ENCODE data around the gene NOC2L. TPM values are rescaled to one million over a fixed set of nuclear protein-coding genes. Genes with fewer than 3 reads are reported as not detected.
A peak's percentile ranks its signal among the peaks of the same experiment; 100 is the strongest.
"Not testable (repeated sequence)": the region's sequence is repeated elsewhere in the genome, so short reads cannot be mapped to it uniquely, and the experiment has no call there.

The NOC2L gene
- total RNA-seq, 1 experiment from 2014 or later = 223 TPM

DNA sequence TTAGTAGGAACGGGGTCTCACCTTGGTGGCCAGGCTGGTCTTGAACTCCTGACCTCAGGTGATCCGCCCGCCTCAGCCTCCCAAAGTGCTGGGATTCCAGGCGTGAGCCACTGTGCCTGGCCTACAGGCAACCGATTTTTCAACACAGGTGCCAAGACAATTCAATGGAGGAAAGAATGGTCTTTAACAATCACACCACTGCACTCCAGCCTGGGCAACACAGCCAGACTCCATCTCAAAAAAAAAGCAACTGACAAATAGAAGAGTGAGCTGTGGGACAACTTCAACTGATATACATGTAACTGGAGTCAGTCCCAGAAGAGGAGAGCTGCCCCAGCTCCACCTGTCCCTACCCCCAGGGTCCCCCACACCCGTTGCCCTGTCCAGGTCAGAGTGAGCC lies 35.5 kb upstream of the NOC2L start:
- DNase-seq (ENCODE audit: low spot score) = not testable (repeated sequence)

DNA sequence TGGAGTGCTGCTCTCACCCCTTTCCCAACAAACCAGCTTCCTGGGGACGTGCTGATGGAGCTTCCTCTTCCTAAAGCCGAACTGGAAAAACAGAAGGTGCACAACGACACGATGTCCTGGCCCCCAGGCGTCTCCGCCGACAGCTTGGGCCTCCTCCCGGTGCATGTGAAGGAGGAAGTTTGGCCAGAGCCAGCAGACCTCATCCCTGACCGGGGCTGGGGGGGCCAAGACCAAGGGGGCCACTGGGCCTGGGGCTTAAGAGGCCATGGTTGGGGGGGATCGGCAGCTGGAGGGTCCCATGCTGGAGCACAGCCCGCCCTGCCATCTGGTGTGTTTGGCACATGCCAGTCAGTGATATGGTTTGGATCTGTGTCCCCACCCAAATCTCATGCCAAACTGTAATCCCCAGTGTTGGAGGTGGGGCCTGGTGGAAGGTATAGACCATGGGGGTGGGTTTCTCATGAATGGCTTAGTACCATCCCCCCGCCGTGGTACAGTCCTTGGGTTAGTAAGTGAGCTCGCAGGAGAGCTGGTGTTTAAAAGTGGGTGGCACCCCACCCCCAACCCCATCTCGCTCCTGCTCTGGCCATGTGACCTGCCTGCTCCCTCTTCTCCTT lies 34.4 kb upstream of the NOC2L start:
- no peak for DNase-seq (ENCODE audit: low spot score)

DNA sequence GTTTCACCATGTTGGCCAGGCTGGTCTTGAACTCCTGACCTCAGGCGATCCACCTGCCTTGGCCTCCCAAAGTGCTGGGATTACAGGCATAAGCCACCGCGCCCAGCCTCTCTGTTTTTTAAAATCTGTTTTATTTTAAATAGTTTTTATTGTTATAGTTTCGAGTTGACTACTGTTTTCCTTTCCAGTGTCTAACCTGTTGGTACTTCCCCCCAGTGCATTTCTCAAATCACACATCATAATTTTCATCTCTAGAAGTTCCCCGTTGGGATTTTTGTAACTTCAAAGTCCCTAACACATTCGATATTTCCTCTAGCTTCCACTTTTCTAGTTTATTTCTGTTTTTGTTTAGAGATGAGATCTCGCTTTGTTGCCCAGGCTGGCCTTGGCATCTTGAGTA lies 33.3 kb upstream of the NOC2L start:
- no peak for DNase-seq (ENCODE audit: low spot score)

DNA sequence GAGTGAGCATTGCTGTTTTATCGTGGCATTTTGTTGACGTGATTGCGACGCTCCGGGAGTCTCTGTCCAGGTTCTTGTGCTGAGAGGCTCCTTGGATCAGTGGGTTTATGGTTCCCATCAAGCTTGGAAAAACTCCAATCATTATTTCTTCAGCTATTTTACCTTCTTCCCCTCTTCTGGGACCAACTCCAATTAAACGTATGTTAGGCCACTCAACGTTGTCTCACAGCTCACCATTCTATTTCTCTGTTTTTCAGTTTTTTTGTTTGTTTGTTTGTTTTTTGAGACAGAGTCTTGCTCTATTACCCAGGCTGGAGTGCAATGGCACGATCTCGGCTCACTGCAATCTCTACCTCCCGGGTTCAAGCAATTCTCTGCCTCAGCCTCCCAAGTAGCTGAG lies 32.8 kb upstream of the NOC2L start:
- DNase-seq (ENCODE audit: low spot score) = no peak

DNA sequence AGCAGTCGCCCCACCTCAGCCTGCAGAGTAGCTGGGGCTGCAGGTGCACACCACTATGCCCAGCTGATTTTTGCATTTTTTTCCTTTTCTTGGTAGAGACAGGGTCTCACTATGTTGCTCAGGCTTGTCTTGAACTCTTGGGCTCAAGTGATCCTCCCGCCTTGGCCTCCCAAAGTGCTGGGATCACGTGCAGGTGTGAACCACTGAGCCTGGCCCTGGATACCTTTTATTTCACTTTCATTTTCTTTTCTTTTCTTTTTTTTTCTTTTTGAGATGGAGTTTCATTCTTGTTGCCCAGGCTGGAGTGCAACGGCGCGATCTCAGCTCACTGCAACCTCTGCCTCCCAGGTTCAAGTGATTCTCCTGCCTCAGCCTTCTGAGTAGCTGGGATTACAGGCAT lies 32.2 kb upstream of the NOC2L start:
- DNase-seq (ENCODE audit: low spot score) = not testable (repeated sequence)

DNA sequence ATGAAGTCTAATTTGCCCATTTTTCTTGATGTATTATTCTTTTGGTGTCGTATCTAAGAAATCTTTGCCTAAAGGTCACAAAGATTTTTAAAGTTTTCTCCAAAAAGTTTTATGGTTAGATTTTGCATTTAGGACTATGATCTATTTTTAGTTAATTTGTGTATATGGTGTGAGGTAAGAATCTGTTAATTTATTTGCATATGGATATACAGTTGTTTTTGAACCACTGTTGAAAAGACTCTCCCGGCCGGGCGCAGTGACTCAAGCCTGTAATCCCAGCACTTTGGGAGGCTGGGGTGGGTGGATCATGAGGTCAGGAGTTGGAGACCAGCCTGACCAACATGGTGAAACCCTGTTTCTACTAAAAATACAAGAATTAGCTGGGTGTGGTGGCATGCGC lies 29.0 kb upstream of the NOC2L start:
- DNase-seq (ENCODE audit: low spot score) = not testable (repeated sequence)

DNA sequence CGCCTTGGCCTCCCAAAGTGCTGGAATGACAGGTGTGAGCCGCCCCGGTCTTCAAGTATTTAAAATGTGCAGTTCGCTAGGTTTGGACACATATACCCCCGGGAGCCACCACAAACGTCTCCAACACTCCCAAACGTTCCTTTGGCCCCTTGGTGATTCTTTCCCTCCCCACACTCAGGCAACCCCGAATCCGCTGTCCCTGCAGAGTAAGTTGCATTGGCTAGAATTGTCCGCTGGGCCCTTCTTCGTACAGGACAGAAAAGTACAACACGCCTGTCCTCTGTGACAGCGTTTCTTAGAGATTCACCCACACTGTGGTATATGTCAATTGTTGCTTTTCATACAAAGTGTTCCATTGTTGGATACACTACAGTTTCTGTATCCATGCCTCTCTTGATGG lies 26.1 kb upstream of the NOC2L start:
- no peak for DNase-seq (ENCODE audit: low spot score)

DNA sequence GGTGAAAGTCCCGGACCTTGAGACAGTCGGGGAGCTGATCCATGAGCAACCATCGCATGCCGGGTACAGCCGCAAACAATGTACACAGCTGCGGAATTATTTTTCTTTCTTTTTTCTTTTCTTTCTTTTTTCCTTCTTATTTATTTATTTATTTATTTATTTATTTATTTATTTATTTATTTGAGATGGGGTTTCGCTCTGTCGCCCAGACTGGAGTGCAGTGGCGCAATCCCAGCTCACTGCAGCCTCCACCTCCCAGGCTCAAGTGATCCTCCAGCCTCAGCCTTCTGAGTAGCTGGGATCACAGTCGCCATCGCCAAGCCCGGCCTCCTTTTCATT lies 25.4 kb upstream of the NOC2L start:
- no peak for DNase-seq (ENCODE audit: low spot score)

DNA sequence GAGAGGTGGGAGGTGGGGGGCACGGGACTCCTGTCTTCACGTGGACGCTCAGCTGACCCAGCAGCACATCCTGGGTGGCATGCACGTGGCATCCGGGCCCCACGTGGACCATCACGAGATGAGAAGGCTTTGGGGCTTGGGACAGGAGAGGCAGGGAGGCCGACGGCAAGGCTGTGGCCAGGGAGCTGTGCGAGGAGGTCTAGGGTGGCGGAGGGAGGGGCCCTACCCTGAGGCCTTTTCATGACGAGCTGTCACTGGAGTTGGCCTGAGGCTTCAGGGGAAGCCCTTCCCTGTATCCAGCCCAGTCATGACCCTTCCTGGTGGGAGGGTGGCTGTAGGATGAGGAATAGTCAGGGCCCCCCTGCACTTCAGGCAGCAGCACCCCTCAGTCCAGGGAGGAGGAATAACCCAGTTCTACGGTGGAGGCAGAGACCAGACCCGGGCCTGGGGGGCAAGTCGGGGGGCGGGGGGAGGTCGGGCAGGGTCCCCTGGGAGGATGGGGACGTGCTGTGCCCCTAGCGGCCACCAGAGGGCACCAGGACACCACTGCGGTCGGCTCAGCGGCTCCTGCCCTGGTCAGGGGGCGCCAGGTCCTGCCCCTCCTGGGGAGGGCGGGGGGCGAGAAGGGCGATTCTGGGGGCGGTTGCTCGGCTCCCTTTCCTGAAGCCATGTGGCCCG lies 24.9 kb upstream of the NOC2L start:
- no peak for DNase-seq (ENCODE audit: low spot score)

DNA sequence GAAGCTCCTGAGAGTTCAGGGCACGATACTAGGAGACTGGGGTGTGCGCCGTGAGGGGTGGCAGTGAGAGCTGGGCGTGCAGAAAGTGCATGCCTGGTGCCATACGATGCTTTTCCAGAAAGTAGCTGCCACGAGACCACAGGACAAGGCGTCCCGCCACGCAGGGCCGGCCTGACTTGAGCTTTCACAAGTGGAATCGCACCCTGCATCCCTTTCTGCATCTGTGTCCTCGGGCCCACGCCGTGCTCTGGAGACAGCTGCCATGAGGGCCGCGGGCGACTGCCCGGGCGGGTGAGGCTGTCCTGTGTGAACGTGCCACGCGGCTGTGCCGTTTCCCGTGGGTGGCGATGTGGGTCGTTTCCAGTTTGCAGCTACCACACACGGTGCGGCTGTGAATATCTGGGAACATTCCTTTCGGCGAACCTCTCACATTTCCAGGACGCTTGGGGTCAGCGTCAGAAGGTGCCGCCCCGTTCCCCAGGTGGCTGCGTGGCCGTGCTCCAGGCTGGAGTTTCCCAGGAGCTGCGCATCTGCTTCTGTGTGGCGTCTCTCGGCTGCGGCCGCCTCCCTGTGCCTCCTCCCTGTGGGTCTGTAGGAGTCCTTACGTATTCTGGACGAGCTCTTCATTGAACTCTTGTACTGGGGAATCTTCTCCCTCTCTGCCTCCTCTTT lies 23.8 kb upstream of the NOC2L start:
- no peak for DNase-seq (ENCODE audit: low spot score)

DNA sequence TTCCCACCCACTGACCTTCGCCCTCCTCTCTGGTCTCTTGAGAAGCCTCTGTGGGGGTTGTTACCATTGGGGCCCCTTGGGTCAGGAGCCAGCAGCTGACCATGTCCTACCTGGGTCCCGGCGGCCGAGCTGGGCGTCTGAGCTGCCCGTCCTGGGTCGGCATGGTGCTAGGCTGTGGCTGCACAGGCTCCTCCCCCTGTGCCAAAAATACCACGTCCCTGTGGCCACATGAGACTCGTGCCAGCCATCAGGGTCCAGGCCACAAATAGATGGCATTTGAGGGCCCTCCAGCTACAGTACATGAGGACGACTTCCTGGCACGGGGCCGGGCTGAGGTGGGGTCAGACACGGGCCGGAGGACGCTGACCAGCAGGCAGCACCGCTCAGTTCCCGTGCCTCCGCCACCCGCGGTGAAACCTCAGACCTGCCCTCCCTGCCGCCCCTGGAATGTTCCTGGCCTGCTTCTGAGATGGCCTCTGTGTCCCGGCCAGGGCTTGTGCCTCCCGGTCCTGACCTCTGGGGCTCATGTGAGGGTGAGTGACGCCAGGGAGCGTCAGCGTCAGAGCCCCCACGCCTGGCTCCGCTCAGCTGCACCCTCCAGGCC lies 23.0 kb upstream of the NOC2L start, which contains the start of gene PERM1:
Gene PERM1 (minus strand): TSS at position 139 of the 604 bp plus-strand sequence. CDS start 1,064 bp downstream, outside the sequence.
- no peak for DNase-seq (ENCODE audit: low spot score)

DNA sequence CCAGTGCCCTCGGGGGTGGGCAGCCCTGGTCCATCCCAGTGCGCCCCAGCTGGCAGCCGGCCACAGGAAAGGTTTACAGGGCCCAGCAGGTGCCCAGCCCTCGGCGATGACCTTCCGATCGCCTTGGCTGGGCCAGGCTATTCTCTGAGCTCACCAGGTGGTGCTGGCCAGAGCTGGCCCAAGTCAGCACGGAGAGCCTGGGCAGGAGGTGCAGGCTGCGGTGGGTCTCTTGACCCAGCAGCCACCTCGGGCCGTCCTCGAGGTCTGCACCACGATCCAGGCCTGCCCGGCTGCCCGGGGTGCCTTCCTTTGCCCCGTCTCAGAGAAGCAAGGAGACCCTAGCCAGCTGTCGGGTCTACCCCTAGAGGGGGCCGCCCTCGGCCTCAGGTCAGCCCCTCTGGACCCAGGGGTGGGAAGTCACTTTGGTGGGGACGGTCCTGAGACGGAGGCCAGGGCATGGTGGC lies 22.5 kb upstream of the NOC2L start:
- DNase-seq (ENCODE audit: low spot score) = no peak

DNA sequence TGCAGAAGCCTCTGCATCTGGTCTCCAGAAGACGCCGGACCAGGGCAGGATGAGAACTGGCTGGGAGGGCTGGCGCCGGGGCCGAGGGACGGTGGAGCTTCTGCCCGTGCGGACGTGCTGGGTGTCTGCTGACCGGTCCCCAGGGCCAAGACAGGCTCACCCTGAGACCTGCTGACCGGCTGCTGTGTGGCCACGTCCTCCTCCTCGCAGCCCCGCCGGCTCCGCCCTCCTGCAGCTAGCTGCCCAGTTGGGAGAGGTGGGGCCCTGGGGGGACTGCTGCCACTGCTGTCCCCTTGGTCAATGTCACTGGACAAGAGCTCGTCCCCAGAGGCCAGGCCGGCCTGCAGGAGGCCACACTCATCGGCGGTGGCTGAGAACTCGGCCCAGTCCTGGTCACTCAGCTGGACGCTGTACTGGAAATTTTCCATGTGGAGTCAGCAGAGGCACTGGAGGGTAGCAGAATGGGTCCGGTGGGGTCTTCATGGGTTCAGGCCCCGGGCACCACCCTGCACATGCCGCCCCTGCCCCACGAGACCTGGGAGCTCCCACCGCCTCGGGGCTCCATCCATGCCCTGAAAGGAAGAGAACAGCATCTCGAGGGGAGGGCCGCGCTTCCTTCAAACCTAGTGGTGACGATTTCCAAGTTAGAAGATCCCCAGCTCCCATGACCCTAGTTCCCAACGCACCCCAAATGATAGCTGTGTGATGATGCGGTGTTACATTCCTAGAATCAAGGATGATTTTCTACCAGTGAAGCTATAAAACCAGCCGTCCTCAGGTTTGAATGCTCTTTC lies 21.7 kb upstream of the NOC2L start:
- no peak for DNase-seq (ENCODE audit: low spot score)

DNA sequence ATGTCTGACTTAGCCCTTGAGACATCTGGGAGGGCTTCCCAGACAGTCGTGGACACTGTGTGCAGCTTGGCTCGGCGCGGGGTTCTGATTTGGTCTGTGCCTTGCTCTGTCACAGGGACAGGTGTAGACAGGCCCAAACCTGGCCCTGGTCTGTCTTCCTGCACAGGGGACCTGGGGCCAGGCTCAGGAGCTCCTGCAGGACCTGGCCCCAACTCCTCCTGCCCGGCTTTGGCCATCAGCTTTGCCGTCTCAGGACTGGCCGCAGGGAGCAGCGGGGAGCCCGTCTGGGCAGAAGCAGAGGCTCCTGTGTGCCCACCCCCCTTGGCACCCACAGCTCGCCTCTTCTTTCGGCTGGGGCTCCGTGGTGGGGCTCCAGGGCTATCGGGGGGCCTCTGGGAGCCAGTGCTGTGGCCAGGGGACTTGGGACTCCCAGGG lies 21.1 kb upstream of the NOC2L start:
- DNase-seq (ENCODE audit: low spot score) = no peak

DNA sequence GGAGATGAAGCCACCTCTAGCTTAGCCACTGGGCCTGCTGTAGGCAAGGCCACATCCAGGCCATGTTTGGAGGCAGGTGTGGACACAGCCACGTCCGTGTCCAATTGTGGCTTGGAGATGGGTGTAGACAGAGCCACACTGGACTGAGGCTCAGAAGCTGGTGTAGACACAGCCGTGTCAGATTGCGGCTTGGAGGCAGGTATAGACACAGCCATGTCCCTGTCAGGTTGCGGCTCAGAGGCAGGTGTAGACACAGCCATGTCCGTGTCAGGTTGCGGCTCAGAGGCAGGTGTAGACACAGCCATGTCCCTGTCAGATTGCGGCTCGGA lies 20.7 kb upstream of the NOC2L start:
- DNase-seq (ENCODE audit: low spot score) = no peak

DNA sequence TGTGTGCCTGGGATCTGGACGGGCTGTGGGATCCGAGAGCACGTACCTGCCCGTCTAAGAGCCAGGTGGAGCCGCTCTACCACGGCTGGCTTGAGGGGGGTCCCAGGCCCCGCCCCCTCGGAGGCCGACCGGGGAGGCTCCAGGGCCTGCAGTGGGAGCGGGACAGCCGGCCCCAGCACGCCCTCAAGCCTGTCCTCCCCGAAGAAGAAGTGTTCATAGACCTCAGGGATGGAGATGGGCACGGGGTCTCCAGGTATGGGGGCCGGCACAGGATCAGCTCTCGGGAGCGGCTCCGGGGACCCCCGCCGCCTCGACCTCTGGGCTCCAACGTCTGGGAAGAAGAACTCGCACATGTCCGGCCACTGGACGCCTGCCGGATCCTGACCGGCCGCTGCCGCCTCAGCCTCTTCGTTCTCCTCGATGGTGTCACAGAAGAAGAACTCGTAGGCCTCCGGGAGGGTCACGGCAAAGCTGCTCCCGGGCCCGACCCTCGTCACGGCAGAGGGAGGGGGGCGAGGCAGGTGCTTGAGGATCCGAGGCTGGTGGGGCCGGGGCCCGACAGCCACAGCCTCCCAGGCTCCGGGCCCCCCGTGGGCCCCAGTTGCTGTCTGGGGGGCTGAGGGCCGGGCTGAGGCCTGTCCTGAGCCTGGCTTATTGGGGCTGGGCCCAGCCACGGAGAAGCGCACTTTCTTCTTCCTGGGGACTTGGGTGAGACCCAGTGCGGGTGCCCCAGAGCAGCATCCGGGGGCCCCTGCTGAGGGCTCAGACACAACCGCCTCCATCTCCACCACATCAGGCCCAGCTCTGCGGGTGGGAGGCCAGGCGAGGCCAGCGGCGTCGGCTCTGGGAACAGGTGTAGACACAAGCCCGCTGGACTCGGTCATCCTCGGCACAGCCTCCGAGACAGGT lies 20.0 kb upstream of the NOC2L start:
- no peak for DNase-seq (ENCODE audit: low spot score)

DNA sequence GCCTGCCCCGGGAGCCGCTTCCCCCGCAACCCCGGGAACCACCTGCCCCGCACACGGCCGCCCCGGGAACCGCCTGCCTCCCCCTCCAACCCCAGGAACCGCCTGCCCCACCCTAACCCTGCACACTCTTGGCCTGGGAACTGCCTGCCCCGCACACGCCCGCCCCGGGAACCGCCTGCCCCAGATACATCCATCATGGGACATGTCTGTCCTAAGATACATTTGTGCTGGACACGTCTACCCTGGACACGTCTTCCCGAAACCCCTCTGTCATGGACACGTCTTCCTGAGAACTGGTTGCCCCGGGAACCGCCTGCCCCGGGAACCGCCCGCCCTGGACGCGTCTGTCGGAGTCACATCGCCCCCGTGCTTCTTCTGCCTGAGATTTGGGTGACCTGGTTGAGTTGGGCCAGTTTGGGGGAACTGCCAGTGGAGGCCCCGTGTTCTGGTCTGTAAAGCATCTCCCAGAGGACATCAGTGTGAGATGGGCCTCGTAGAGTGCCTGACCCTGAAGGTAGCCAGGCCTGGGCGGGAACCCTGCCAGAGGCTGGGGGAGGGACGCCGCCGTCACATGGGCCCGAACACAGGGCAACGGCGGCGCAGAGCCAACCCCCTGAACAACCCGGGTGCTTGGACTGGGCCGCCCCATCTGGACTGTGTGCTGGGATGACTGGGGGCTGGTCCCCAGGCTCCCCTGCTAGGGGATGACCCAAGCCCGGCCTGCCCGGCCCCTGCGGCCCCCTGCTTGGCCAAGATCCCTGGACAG lies 19.2 kb upstream of the NOC2L start:
- DNase-seq (ENCODE audit: low spot score) = no peak

DNA sequence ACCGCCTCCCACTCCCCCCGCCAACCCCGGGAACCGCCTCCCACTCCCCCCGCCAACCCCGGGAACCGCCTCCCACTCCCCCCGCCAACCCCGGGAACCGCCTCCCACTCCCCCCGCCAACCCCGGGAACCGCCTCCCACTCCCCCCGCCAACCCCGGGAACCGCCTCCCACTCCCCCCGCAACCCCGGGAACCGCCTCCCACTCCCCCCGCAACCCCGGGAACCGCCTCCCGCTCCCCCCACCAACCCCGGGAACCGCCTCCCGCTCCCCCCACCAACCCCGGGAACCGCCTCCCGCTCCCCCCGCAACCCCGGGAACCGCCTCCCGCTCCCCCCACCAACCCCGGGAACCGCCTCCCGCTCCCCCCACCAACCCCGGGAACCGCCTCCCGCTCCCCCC lies 17.7 kb upstream of the NOC2L start:
- DNase-seq (ENCODE audit: low spot score) = not testable (repeated sequence)

DNA sequence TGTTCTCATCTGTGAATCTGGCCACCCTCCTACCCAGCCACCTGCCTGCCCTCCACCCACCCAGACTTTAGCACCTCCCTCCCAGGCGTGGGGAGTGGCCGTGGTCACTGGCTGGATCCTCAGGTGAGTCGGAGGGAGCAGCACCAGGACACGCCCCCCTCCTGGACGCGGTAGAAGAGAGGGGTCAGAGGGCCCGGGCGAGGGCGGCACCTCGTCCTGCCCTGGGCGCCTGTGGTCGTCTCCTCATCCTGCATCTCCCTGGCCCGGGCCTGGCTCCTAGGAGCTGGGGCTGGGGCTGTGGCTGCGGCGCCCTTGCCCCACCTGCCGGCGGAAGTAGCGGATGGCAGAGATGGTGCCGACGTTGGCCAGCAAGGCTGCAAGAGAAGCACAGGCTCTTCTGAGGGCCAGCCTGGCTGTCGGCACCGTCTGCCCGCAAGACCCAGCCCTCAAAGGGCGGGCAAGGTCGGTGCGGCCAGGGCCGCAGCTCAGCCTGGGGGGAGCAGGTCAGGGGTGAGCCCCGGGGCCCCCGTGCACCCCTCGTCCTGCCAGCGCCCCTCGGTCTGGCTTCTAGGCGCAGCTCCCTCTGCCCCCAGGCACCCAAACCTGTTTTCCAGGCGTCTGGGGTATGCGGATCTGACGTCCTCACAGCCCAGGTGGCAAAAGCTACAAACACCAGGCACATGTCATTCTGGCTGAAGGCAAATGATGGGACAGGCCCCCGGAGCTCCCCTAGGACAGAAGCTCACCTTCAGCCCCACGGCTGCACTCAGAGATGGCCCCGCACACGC lies 17.0 kb upstream of the NOC2L start:
- DNase-seq (ENCODE audit: low spot score) = peak; percentile 87

Measured in HT-29 (cell line).